ENCODE results near the gene CUEDC2. TPM values are rescaled to one million over a fixed set of nuclear protein-coding genes. Genes with fewer than 3 reads are reported as not detected.
A peak's percentile ranks its signal among the peaks of the same experiment; 100 is the strongest.
"Not testable (repeated sequence)": the region's sequence is repeated elsewhere in the genome, so short reads cannot be mapped to it uniquely, and the experiment has no call there.

Gene CUEDC2
- total RNA-seq, 1 experiment from 2014 or later = 43.4 TPM

GRCh38 chr10:102454662-102455487 is 22.5 kb upstream of the CUEDC2 start:
- DNase-seq (ENCODE audit: low read depth) = not testable (repeated sequence)

- no peak for DNase-seq (ENCODE audit: low read depth)
Observed at GRCh38 chr10:102453502-102453901, 21.1 kb upstream of the CUEDC2 start.

- peak; percentile 86 for DNase-seq (ENCODE audit: low read depth)
Observed at GRCh38 chr10:102452672-102453340, 20.4 kb upstream of the CUEDC2 start.

- no peak for DNase-seq (ENCODE audit: low read depth)
Observed at GRCh38 chr10:102451105-102451969, 19.0 kb upstream of the CUEDC2 start, which contains the start of gene C10orf95. TSS of gene C10orf95 (minus strand) at chr10:102451543. CDS start at chr10:102451093, 450 bp downstream.

- peak; percentile 76 for DNase-seq (ENCODE audit: low read depth)
Observed at GRCh38 chr10:102450374-102451104, 18.2 kb upstream of the CUEDC2 start.

- no peak for DNase-seq (ENCODE audit: low read depth)
Observed at GRCh38 chr10:102450124-102450373, 17.7 kb upstream of the CUEDC2 start.

- DNase-seq (ENCODE audit: low read depth) = peak; percentile 24
Observed at GRCh38 chr10:102449321-102450123, 17.1 kb upstream of the CUEDC2 start.

GRCh38 chr10:102444851-102445250 is 12.5 kb upstream of the CUEDC2 start:
- DNase-seq (ENCODE audit: low read depth) = no peak

GRCh38 chr10:102438374-102438773 is 6.0 kb upstream of the CUEDC2 start:
- DNase-seq (ENCODE audit: low read depth) = no peak

- DNase-seq (ENCODE audit: low read depth) = no peak
Observed at GRCh38 chr10:102437515-102437914, 5.1 kb upstream of the CUEDC2 start.

GRCh38 chr10:102436312-102436711 is 3.9 kb upstream of the CUEDC2 start:
- no peak for DNase-seq (ENCODE audit: low read depth)

GRCh38 chr10:102435529-102436233 is 3.3 kb upstream of the CUEDC2 start:
- DNase-seq (ENCODE audit: low read depth) = no peak

GRCh38 chr10:102435133-102435497 is 2.7 kb upstream of the CUEDC2 start:
- DNase-seq (ENCODE audit: low read depth) = no peak

- no peak for DNase-seq (ENCODE audit: low read depth)
Observed at GRCh38 chr10:102434394-102435132, 2.2 kb upstream of the CUEDC2 start.

- no peak for DNase-seq (ENCODE audit: low read depth)
Observed at GRCh38 chr10:102433619-102434046, 1.3 kb upstream of the CUEDC2 start.

GRCh38 chr10:102431452-102432124 is 786 bp downstream of the CUEDC2 start:
- peak; percentile 38 for DNase-seq (ENCODE audit: low read depth)

- DNase-seq (ENCODE audit: low read depth) = no peak
Observed at GRCh38 chr10:102429468-102429867, 2.9 kb downstream of the CUEDC2 start.

- no peak for DNase-seq (ENCODE audit: low read depth)
Observed at GRCh38 chr10:102426803-102427287, 5.5 kb downstream of the CUEDC2 start.

- no peak for DNase-seq (ENCODE audit: low read depth)
Observed at GRCh38 chr10:102425444-102425843, 6.9 kb downstream of the CUEDC2 start.
